ENCODE results near the gene TTL.
"Not testable (repeated sequence)": the region's sequence is repeated elsewhere in the genome, so short reads cannot be mapped to it uniquely, and the experiment has no call there.

Gene TTL

GRCh38 chr2:112438603-112439261 is 43.2 kb upstream of the TTL start:
- not testable (repeated sequence) for H3K4me3 ChIP-seq (ENCODE audit: low read length in 2 of 2); H3K27ac ChIP-seq (ENCODE audit: low read depth in 2 of 2, low read length in 2 of 2); H3K27me3 ChIP-seq (ENCODE audit: control insufficient read depth in 2 of 2, insufficient read depth in 2 of 2, low read length in 2 of 2); H3K36me3 ChIP-seq (ENCODE audit: control insufficient read depth in 2 of 2, insufficient read depth in 2 of 2, low read length in 2 of 2); H3K9ac ChIP-seq (ENCODE audit: low read depth in 1 of 2, low read length in 2 of 2); H3K9me3 ChIP-seq (ENCODE audit: control insufficient read depth in 2 of 2, low read length in 2 of 2); H3K4me1 ChIP-seq (ENCODE audit: control insufficient read depth in 2 of 2, insufficient read depth in 2 of 2, low read length in 2 of 2)

GRCh38 chr2:112444256-112444655 is 37.7 kb upstream of the TTL start:
- not testable (repeated sequence) for H3K9ac ChIP-seq (ENCODE audit: low read depth in 1 of 2, low read length in 2 of 2); H3K27ac ChIP-seq (ENCODE audit: low read depth in 2 of 2, low read length in 2 of 2); H3K27me3 ChIP-seq (ENCODE audit: control insufficient read depth in 2 of 2, insufficient read depth in 2 of 2, low read length in 2 of 2); H3K9me3 ChIP-seq (ENCODE audit: control insufficient read depth in 2 of 2, low read length in 2 of 2); H3K4me3 ChIP-seq (ENCODE audit: low read length in 2 of 2); H3K4me1 ChIP-seq (ENCODE audit: control insufficient read depth in 2 of 2, insufficient read depth in 2 of 2, low read length in 2 of 2); H3K36me3 ChIP-seq (ENCODE audit: control insufficient read depth in 2 of 2, insufficient read depth in 2 of 2, low read length in 2 of 2)

DNA sequence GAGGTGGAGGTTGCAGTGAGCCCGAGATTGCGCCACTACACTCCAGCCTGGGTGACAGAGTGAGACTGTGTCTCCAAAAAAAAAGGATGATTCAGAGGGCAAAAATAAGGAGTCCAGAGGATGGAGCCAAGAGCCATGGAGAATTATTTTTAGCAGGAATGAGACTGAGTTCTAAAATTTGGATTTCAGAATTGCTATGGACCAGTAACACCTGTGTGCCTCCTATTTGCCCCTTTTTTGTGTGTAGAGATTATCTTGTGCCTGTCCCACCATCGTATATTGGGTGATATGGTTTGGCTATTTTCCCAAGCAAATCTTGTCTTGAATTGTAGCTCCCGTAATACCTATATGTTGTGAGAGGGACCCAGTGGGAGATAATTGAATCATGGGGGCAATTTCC is 32.1 kb upstream of the TTL start:
- no peak overlapping the region for H3K9ac ChIP-seq (ENCODE audit: low read depth in 1 of 2, low read length in 2 of 2)
- no peaks in the 10 kb centered on the region for H3K36me3 ChIP-seq (ENCODE audit: control insufficient read depth in 2 of 2, insufficient read depth in 2 of 2, low read length in 2 of 2)
- H3K9me3 ChIP-seq (ENCODE audit: control insufficient read depth in 2 of 2, low read length in 2 of 2), result no peaks in the 10 kb centered on the region
- H3K27me3 ChIP-seq (ENCODE audit: control insufficient read depth in 2 of 2, insufficient read depth in 2 of 2, low read length in 2 of 2), result no peaks in the 10 kb centered on the region
- H3K4me1 ChIP-seq (ENCODE audit: control insufficient read depth in 2 of 2, insufficient read depth in 2 of 2, low read length in 2 of 2), result no peaks in the 10 kb centered on the region
- H3K27ac ChIP-seq (ENCODE audit: low read depth in 2 of 2, low read length in 2 of 2), result no peak overlapping the region
- H3K4me3 ChIP-seq (ENCODE audit: low read length in 2 of 2), result no peak overlapping the region

- no peak overlapping the region for H3K4me3 ChIP-seq (ENCODE audit: low read length in 2 of 2)
- no peak overlapping the region for H3K27ac ChIP-seq (ENCODE audit: low read depth in 2 of 2, low read length in 2 of 2)
- H3K4me1 ChIP-seq (ENCODE audit: control insufficient read depth in 2 of 2, insufficient read depth in 2 of 2, low read length in 2 of 2), result no peaks in the 10 kb centered on the region
- no peak overlapping the region for H3K9ac ChIP-seq (ENCODE audit: low read depth in 1 of 2, low read length in 2 of 2)
- no peaks in the 10 kb centered on the region for H3K27me3 ChIP-seq (ENCODE audit: control insufficient read depth in 2 of 2, insufficient read depth in 2 of 2, low read length in 2 of 2)
- no peaks in the 10 kb centered on the region for H3K36me3 ChIP-seq (ENCODE audit: control insufficient read depth in 2 of 2, insufficient read depth in 2 of 2, low read length in 2 of 2)
- H3K9me3 ChIP-seq (ENCODE audit: control insufficient read depth in 2 of 2, low read length in 2 of 2), result no peaks in the 10 kb centered on the region
These were observed 30.6 kb upstream of the TTL start for GRCh38 chr2:112451317-112451716.

DNA sequence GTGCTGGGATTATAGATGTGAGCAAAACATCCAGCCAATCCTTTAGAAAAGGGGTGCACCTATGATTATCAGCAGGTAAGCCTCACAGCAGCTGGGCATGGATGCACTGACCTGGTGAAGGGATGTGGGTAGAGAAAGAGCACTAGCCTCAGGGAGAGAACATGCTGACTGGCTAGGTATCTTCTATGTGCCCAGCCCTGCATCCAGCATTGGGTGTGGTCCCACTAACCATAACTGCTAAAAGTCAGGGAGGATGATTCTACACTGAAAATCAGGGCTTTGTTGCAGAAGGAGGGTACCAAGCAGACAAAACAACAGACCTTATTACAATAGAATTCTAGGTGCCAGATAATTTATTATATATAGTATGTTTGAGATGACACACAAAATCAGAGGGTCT is 27.4 kb upstream of the TTL start:
- H3K36me3 ChIP-seq (ENCODE audit: control insufficient read depth in 2 of 2, insufficient read depth in 2 of 2, low read length in 2 of 2), result no peaks in the 10 kb centered on the region
- no peak overlapping the region for H3K4me3 ChIP-seq (ENCODE audit: low read length in 2 of 2)
- no peak overlapping the region for H3K27ac ChIP-seq (ENCODE audit: low read depth in 2 of 2, low read length in 2 of 2)
- no peak overlapping the region for H3K9ac ChIP-seq (ENCODE audit: low read depth in 1 of 2, low read length in 2 of 2)
- no peaks in the 10 kb centered on the region for H3K27me3 ChIP-seq (ENCODE audit: control insufficient read depth in 2 of 2, insufficient read depth in 2 of 2, low read length in 2 of 2)
- H3K4me1 ChIP-seq (ENCODE audit: control insufficient read depth in 2 of 2, insufficient read depth in 2 of 2, low read length in 2 of 2), result no peaks in the 10 kb centered on the region
- no peaks in the 10 kb centered on the region for H3K9me3 ChIP-seq (ENCODE audit: control insufficient read depth in 2 of 2, low read length in 2 of 2)

- Histone ChIP-seq H3K27ac (ENCODE audit: low read depth in 2 of 2, low read length in 2 of 2) (no peak overlapping the region), H3K4me1 (ENCODE audit: control insufficient read depth in 2 of 2, insufficient read depth in 2 of 2, low read length in 2 of 2) (no peaks in the 10 kb centered on the region), H3K4me3 (ENCODE audit: low read length in 2 of 2) (no peak overlapping the region), H3K9me3 (ENCODE audit: control insufficient read depth in 2 of 2, low read length in 2 of 2) (no peaks in the 10 kb centered on the region), H3K27me3 (ENCODE audit: control insufficient read depth in 2 of 2, insufficient read depth in 2 of 2, low read length in 2 of 2) (no peaks in the 10 kb centered on the region), H3K9ac (ENCODE audit: low read depth in 1 of 2, low read length in 2 of 2) (no peak overlapping the region), H3K36me3 (ENCODE audit: control insufficient read depth in 2 of 2, insufficient read depth in 2 of 2, low read length in 2 of 2) (no peaks in the 10 kb centered on the region)
These were observed 22.6 kb upstream of the TTL start for GRCh38 chr2:112459372-112459771.

DNA sequence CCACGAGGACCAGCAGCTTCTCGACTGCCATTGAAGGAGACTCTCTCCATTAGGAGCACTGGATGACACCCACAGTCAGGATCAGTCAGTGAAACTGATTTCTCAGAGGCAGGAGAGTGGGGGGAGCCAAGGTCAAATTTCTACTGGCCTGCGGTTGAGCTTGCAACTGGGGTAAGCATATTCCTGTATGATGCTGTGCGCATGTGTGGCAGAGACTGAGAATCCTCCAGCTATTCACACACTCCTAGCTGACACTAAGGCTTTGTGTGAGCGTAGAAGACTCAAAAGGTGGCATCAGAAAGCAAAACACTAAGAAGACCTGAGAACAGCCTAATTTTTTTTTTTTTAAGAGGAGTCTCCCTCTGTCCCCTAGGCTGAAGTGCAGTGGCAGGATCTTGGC is 19.8 kb upstream of the TTL start:
- Histone ChIP-seq H3K4me3 (ENCODE audit: low read length in 2 of 2) (no peak overlapping the region), H3K36me3 (ENCODE audit: control insufficient read depth in 2 of 2, insufficient read depth in 2 of 2, low read length in 2 of 2) (no peaks in the 10 kb centered on the region), H3K9me3 (ENCODE audit: control insufficient read depth in 2 of 2, low read length in 2 of 2) (no peaks in the 10 kb centered on the region), H3K27ac (ENCODE audit: low read depth in 2 of 2, low read length in 2 of 2) (no peak overlapping the region), H3K9ac (ENCODE audit: low read depth in 1 of 2, low read length in 2 of 2) (no peak overlapping the region), H3K4me1 (ENCODE audit: control insufficient read depth in 2 of 2, insufficient read depth in 2 of 2, low read length in 2 of 2) (no peaks in the 10 kb centered on the region), H3K27me3 (ENCODE audit: control insufficient read depth in 2 of 2, insufficient read depth in 2 of 2, low read length in 2 of 2) (no peaks in the 10 kb centered on the region)

DNA sequence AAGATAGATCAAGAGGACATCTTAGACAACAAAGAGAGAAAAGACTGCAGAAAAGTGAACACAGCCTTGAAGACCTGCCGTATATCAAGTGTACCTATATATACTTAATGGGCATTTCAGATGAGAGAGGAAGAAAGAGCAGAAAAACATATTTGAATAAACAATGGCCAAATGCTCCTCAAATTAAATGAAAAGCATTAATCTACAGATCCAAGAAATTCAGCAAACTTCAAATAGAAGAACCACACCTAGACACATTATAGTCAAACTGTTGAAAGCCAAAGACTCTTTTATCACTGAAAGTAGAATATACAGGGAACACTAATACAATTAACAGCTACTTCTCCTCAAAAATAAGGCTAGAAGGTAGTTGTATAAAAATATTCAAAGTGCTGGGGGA is 18.7 kb upstream of the TTL start:
- Histone ChIP-seq H3K9ac (ENCODE audit: low read depth in 1 of 2, low read length in 2 of 2) (no peak overlapping the region), H3K9me3 (ENCODE audit: control insufficient read depth in 2 of 2, low read length in 2 of 2) (no peaks in the 10 kb centered on the region), H3K36me3 (ENCODE audit: control insufficient read depth in 2 of 2, insufficient read depth in 2 of 2, low read length in 2 of 2) (no peaks in the 10 kb centered on the region), H3K27ac (ENCODE audit: low read depth in 2 of 2, low read length in 2 of 2) (no peak overlapping the region), H3K4me3 (ENCODE audit: low read length in 2 of 2) (no peak overlapping the region), H3K4me1 (ENCODE audit: control insufficient read depth in 2 of 2, insufficient read depth in 2 of 2, low read length in 2 of 2) (no peaks in the 10 kb centered on the region), H3K27me3 (ENCODE audit: control insufficient read depth in 2 of 2, insufficient read depth in 2 of 2, low read length in 2 of 2) (no peaks in the 10 kb centered on the region)

GRCh38 chr2:112465382-112465781 is 16.6 kb upstream of the TTL start:
- H3K9me3 ChIP-seq (ENCODE audit: control insufficient read depth in 2 of 2, low read length in 2 of 2), result no peaks in the 10 kb centered on the region
- H3K4me1 ChIP-seq (ENCODE audit: control insufficient read depth in 2 of 2, insufficient read depth in 2 of 2, low read length in 2 of 2), result no peaks in the 10 kb centered on the region
- H3K36me3 ChIP-seq (ENCODE audit: control insufficient read depth in 2 of 2, insufficient read depth in 2 of 2, low read length in 2 of 2), result no peaks in the 10 kb centered on the region
- H3K9ac ChIP-seq (ENCODE audit: low read depth in 1 of 2, low read length in 2 of 2), result no peak overlapping the region
- no peaks in the 10 kb centered on the region for H3K27me3 ChIP-seq (ENCODE audit: control insufficient read depth in 2 of 2, insufficient read depth in 2 of 2, low read length in 2 of 2)
- H3K27ac ChIP-seq (ENCODE audit: low read depth in 2 of 2, low read length in 2 of 2), result no peak overlapping the region
- no peak overlapping the region for H3K4me3 ChIP-seq (ENCODE audit: low read length in 2 of 2)

DNA sequence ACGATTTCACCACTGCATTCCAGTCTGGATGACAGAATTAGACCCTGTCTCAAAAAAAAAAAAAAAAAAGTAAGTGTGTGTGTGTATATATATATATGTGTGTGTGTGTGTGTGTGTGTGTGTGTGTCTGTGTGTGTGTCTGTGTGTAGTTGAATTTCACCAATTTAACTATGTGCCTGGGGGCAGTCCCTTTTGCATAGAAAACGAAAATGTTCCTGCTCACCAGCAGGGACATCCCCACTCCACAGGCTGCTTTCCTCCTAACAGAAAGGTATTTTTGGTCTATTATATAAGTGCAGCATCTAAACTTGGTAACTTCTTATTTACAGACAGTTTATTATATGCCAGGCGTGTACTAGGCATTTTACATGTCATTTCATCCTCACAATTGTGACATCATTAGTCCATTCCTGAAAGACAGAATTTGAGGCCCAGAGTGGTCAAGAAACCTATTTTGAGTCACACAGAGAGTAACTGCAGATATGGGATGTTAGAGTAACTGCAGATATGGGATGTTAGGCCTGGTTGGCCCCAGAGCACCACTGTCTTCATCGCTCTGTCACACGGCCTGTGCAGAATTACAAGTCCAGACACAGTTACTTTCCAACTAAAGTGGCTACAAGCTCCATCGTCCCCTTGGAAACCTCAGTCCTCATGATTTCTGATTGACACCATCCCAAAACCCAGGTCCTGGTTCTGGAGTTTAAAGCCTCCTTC is 9.3 kb upstream of the TTL start:
- no peak overlapping the region for H3K9ac ChIP-seq (ENCODE audit: low read depth in 1 of 2, low read length in 2 of 2)
- H3K27me3 ChIP-seq (ENCODE audit: control insufficient read depth in 2 of 2, insufficient read depth in 2 of 2, low read length in 2 of 2), result no peaks in the 10 kb centered on the region
- no peaks in the 10 kb centered on the region for H3K4me1 ChIP-seq (ENCODE audit: control insufficient read depth in 2 of 2, insufficient read depth in 2 of 2, low read length in 2 of 2)
- no peaks in the 10 kb centered on the region for H3K9me3 ChIP-seq (ENCODE audit: control insufficient read depth in 2 of 2, low read length in 2 of 2)
- H3K36me3 ChIP-seq (ENCODE audit: control insufficient read depth in 2 of 2, insufficient read depth in 2 of 2, low read length in 2 of 2), result no peaks in the 10 kb centered on the region
- H3K4me3 ChIP-seq (ENCODE audit: low read length in 2 of 2), result no peak overlapping the region
- H3K27ac ChIP-seq (ENCODE audit: low read depth in 2 of 2, low read length in 2 of 2), result no peak overlapping the region

Data from mucosa of rectum (tissue), 2 donors.